Testis (tissue), 2 donors: ENCODE results near the gene GBP6.

Source experiments
- POLR2A ChIP-seq: fragments of 450-650 bp; IDR thresholded peaks from one replicate; pipeline ENCODE4 v1.6.1; 2017; ENCODE audit warnings: antibody characterized with exemption, mild to moderate bottlenecking, moderate library complexity
- TF ChIP-seq, protein P1 (sequence below), 3 experiments: fragments of 450-650 bp in 2 of 3; fragments of 200-600 bp in 1 of 3; sonication (generic) in 1 of 3; IDR thresholded peaks; one replicate each; pipeline ENCODE4 v1.5.1; 2016 to 2019; ENCODE audit warnings: antibody characterized with exemption in 3 of 3, mild to moderate bottlenecking in 2 of 3, moderate library complexity in 1 of 3

DNA sequence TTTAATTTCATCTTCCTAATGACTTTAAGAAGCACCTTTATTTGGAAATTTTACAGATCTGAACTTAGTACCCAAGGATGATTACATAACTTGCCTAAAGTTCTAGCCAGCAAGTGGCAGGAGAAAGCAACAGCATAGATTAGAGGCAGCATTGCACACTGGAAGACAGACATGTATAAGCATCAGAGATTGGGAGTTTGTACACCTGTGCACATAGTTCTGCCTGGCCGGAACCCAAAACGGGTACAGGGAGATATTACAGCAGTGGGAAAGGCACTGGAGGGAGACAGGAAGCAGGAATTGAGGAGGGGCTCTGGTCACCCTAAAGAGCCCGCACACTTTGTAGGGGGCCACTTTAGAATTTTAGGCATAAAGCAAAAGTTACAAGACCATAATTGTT lies 19.3 kb downstream of the GBP6 start:
- TF ChIP-seq, protein P1, sequence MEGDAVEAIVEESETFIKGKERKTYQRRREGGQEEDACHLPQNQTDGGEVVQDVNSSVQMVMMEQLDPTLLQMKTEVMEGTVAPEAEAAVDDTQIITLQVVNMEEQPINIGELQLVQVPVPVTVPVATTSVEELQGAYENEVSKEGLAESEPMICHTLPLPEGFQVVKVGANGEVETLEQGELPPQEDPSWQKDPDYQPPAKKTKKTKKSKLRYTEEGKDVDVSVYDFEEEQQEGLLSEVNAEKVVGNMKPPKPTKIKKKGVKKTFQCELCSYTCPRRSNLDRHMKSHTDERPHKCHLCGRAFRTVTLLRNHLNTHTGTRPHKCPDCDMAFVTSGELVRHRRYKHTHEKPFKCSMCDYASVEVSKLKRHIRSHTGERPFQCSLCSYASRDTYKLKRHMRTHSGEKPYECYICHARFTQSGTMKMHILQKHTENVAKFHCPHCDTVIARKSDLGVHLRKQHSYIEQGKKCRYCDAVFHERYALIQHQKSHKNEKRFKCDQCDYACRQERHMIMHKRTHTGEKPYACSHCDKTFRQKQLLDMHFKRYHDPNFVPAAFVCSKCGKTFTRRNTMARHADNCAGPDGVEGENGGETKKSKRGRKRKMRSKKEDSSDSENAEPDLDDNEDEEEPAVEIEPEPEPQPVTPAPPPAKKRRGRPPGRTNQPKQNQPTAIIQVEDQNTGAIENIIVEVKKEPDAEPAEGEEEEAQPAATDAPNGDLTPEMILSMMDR (IDR thresholded peaks at IDR 0.05): no peak
- TF ChIP-seq POLR2A: no peak
